ENCODE results near the gene HP.
A peak's percentile ranks its signal among the peaks of the same experiment; 100 is the strongest.

- TF ChIP-seq CTCF (IDR thresholded peaks at IDR 0.05 in 2 of 3, conservative IDR thresholded peaks at IDR 0.05 in 1 of 3; ENCODE audit: borderline replicate concordance in 1 of 3, insufficient read depth in 1 of 3, low read depth in 2 of 3, low read length in 2 of 3) (peak; percentile 31 to 59 (median 58); a peak in 5 of 6 replicates), EGR1 (IDR thresholded peaks at IDR 0.05; ENCODE audit: low read depth) (no peak), ZBTB33 (IDR thresholded peaks at IDR 0.05; ENCODE audit: extremely low read depth, insufficient replicate concordance, low read length) (no peak), POLR2A (IDR thresholded peaks at IDR 0.05; ENCODE audit: borderline replicate concordance, extremely low read depth, insufficient read depth, insufficient read length) (no peak), YY1 (IDR thresholded peaks at IDR 0.05; ENCODE audit: extremely low read depth, insufficient replicate concordance, low read depth, low read length) (no peak), FOSL1 (IDR thresholded peaks at IDR 0.05; ENCODE audit: low read depth) (no peak), EZH2 (IDR thresholded peaks at IDR 0.05) (no peak), POLR2AphosphoS5 (IDR thresholded peaks at IDR 0.05; ENCODE audit: low read depth, low read length) (no peak), EZH2phosphoT487 (IDR thresholded peaks at IDR 0.05; ENCODE audit: borderline replicate concordance) (no peak), ATF3 (IDR thresholded peaks at IDR 0.05) (no peak), ZFX (IDR thresholded peaks at IDR 0.05) (no peak), JUND (IDR thresholded peaks at IDR 0.05) (no peak), SIN3A (IDR thresholded peaks at IDR 0.05; ENCODE audit: low read depth) (no peak), MAX (IDR thresholded peaks at IDR 0.05) (no peak)
These were observed 45.1 kb downstream of the HP start for GRCh38 chr16:72099377-72099818.
